Stimulated activated CD8-positive, alpha-beta memory T cell treated with anti-CD3 and anti-CD28 coated beads, Interleukin-12 subunit alpha, Interleukin-12 subunit beta, amount 100 ng/mL, for 24 hours (primary cell): ENCODE results near the gene IQCM.

Experiments
- DNase-seq: peaks from one replicate; pipeline ENCODE4 v3.0.0-alpha.2; 2020; ENCODE audit errors: extremely low read depth

IQCM gene

DNA sequence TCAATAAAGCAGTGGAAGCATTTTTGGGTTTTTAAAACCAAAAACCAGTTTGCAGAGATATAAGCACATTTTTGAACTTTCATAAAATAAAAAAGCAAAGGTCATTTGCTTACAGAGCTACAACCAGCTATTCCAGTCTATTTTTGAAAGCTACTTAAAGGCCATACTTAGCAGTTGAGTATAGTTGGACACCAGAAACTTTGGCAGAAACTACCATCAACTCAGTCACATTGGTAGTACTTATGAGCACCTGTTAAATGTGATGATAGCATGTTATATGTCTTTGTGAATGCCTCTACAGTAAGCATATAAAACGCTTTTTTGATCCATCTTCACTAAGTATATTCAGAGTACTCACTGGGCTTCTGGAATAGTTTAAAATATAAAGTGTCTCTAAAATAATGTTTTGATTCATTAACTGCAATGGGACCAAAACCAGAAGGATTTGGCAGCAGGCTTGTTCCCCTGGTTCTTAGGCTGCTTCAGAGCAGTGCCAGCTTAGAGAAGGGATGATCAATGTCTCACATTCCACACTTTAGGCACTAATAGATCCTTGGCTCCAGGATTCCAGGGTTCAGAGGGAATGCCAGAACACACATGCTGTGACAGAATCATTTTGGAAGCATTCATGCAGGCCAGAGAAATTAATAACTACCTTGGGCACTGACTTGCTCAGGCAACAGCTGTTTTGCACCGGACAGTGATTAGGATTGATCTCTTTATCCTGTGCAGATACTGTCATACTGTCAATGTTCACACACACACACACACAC is 103.9 kb downstream of the IQCM start:
- no peak for DNase-seq

DNA sequence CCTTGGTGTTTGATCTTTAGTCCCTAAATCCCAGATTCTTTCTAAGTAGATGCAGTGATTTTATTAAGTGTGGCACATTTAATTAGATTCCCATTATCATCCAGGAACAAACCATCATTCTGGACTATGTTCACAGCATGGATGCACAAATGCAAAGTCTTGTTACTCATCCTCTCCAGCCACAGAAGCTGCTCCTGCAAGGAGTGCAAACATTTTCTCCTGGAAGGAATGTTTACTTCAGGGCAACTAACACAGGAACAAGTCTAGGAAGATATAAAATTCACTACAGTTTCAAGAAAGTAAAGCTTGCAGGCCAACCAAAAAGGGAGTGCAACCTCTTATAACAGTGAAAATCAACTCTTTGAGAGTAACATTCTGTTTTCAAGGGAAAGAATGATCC is 106.0 kb downstream of the IQCM start:
- no peak for DNase-seq

DNA sequence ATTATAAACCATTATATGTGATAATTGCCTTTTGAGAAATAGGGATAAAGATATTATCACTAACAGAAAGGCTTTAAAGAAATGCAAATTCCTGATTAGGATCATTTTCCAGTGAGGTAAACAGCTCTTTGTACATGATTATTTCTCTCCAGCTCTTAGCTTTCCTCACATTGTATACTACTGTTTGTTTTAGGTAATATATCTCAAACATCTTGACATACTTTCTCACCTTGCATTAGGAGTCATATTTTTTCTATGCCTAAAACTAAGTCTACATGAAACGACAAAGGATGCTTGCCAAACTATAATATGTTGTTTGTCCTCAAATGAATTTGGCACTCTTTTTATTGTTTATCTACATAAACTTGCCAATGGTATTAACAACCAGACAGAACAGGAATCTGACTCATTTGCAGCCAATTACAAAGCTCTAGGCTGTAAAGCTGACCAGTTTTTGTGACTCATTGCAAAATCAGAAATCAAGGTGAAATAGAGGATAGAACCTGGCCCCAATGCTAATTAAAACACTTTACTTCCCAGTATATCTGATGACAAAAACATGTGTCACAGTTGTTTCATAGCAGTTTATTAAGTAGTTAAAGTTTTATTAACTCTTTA is 107.0 kb downstream of the IQCM start:
- no peak for DNase-seq

DNA sequence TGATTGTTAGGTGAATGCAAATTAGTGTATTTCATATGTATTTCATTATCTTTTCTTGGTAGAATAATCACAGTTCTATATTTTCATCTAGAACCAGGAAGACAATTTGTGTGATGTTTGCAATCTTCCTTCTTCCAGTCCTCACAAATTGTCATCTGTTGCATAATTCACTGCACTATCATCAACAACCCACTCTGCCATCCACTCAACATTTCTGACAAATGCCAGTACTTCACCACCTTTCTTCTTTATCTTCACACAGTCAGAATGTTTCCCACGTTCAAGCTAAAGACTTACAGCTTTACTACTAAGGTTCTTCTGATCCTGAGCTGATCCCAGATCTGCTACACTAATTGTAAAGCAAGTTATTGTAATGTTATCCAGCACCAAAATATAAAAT is 107.8 kb downstream of the IQCM start:
- DNase-seq = no peak

DNA sequence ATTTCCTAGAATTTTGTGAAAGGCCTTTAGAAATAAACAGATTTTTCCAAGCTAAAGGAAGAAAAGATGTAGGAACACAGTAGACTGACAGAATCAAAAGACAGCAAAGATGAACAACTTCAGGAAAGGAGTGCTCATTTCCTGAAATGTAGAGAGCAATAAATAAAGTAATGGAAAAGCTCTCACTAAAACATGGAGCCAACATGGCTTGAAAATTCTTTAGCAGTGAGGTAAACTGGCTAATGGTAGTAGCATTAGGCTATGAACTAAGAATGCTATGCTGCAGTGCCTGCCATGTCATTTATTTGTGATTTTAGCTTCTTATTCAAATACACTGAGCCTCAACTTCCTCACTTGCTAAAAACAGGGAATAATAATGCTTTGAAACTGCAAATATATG is 108.7 kb downstream of the IQCM start:
- DNase-seq = no peak

DNA sequence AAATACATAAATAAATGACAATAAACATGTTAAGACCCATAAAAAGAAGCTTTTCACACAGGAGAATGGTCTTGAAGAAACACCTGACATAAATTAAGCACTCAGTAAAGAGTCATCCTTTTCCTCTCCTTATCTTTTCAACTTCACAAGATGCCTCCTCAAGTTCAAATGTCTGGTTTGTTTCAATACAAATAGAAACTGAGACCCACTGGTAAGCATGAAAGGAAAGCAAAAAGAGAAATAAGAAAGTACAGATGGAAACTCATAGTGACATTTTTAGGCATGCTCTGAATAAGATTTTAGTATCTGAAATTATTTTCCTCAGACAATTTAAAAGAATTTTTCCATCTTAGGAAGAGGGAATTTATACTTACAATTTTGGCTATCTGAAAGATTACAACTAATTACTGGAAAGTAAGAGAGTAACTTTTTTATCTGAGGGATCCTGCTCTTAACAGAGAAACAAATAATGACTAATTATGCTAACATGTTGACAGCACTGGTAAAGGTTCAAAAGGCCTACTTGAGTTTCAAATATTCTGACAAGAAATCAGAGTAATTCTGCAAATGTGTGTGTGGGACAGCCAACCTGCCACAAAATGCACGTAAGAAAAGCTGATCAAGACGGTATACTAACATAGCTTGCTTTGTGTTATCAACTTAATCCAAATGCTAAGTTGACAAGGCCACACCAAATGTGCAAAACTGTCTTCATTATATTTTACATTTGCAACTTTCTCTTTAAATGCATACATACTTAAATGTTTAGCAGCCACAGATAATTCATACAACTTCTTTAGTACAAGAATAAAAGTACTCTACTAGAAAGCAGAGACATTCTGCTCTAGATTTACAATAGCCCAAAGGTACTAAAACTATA is 113.0 kb downstream of the IQCM start:
- DNase-seq = no peak

DNA sequence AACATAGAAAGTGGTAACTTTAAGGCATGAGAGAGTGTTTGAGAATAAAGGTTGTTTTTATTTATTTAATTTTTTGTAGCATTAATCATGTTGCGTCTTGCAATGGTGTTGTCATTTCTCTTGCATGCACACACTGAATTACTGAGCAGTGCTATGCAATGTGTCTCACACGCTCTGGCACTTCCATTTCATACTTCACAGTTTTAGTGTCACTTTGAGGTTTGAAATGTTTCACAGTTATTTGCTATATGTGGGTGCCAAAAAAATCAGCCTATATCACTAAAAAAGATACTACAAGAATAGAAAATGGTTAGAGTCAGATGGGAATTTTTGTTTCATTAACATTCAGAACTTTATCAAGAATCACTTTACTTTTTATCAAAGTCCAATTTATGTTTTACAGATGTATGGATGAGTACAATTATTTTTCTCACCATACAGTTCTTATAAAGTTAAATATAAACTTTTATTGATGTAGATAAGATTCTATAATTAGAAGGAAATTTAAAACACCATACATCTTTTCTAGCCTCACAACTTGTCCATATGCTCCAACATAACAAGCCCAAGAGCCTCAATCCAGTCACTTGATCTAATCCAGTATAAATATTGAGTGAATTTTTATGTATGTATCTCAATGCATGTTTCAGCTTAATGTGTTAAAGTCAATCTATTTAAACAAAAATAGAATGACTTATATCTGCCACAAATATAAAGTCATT is 114.0 kb downstream of the IQCM start:
- no peak for DNase-seq

DNA sequence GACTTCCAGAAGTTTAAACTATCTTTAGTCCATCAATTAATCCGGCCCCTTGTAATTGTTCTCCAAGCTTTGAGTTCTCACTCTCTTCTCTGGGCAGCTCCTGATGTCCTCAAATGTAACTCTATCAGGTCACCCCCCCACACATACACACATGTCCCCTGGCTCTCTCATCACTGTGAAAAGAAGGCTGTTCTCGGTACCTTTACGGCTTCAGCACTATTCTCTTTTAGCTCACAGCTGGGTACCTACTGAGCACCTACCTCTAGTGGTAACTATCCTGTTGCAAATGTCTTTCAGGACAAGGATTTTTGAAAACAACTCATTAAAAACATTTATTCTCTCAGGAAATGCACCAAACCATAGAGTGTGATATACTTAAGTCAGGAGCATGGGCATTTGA is 115.4 kb downstream of the IQCM start:
- no peak for DNase-seq

DNA sequence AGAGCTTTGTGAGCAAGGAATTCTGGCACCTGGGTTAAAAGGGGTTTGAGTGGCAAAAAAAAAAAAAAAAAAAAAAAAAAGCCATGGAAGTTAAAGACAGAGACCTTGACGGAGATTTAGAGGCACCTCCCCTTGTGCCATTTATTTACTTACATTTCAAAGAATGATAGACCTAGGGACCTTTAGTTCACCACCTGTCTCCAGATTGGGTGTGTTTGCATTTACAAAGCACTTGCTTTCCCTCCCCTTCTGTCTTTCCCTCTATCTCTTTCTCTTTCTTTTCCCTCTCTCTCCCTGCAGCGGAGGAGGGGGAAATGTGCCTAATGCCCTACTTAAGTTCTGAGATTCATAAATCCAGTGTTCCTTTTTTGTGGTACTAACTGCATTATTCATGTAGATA is 116.0 kb downstream of the IQCM start:
- no peak for DNase-seq

DNA sequence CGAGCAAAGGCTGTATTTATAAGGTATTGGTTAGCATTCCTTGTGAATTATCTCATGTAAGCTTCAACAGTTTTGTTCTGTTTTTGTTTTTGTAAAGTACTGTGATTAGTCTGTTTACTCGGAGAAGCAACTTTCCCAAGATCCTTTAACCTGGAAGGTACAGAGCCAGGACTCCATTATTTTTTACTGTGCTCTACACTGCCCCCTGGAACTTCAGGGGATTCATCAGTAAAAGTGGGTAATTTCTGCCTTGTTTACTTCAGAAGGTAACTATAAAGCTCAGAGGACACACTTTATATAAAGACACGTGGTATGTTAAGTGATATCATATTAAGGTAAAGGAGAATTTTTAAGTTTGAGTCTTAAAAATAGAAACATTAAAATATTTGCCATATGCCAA is 124.9 kb downstream of the IQCM start:
- DNase-seq = no peak

DNA sequence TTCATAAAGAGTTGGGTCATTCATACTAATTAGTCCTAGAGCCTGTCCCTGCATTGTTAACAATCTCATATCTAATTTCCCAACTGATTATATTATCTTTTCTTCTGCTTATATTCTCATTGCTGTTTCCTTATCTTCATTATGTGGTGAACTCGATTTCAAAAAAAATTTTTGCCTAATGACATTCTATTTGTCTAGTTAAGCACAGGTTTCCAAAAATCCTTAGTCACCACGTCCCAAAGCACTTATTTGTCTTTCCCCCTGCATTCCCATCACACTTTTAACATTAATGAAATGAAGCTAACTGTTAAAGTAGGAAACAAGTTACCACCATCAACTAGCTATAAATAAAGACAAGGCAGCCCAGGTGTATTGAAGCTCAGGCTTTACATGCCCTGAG is 131.1 kb downstream of the IQCM start:
- no peak for DNase-seq

DNA sequence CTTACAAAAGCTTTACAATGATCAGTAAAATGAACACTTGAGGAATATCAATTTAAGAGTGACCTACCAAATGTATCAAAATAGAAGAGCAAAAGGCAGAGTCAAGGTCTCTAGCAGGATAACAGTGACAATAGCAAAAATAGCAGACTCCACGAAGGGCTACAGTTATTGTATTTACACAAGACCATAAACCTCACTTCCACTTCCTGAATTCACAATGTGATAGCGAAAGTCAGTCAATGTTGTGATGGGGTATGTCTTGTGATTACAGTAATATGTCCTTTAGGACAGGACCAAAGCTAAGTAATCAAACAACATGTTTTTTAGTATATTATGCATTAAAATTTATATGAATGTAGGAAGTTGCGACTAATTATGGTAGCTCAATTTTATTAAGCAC is 139.6 kb downstream of the IQCM start:
- no peak for DNase-seq

DNA sequence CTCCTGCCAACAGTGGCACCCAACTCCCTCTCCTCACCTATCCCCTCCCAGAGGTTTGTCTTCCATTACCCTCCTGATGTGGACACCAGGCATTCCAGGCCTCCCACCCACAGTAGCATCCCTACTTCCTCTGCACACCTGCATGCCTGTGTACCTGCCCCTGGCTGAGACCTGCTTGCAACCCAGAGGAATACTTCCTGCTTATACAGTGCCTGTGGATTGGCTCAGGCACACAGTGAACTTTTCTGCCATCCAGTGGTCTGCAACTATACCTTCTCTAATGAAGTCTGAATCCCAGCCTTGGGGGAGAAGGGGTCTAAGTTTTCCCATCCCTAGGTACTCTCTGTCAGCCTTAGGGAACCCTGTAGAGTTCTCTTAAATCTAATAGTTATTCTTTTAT is 169.9 kb downstream of the IQCM start:
- no peak for DNase-seq

DNA sequence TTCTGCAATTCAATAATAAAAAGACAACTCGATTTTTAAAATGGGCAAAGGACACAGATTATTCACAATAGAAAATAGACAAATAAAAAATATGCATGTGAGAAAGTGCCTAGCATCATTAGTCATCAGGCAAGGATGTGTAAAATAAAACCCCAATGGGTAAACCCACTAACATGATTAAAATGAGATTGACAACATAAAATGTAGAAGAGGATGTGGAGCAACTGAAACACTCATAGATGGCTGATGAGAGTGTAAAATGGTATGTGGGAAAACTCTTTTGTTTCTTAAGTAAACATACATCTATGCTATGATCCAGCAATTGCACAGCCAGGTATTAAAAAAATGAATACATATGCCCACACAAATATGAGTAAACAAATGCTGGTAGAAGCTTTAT is 177.6 kb downstream of the IQCM start:
- DNase-seq = no peak

DNA sequence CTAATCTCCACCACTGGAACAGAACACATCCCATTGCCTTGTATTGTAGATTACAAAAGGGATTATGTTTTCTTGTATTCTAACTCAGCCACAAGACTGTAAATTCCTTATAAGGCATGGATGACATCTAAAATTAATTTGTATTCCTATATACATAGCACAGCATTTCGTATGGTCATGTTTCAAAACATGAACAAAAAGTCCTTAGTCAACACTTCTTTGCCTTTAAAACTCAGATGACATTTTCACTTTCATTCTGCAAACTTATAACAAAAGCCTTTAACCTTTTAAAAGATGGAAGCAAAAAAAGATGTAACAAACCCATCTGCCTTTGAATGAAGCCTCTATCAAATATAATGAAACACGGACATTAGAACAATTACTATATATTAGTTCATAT is 181.3 kb downstream of the IQCM start:
- no peak for DNase-seq

DNA sequence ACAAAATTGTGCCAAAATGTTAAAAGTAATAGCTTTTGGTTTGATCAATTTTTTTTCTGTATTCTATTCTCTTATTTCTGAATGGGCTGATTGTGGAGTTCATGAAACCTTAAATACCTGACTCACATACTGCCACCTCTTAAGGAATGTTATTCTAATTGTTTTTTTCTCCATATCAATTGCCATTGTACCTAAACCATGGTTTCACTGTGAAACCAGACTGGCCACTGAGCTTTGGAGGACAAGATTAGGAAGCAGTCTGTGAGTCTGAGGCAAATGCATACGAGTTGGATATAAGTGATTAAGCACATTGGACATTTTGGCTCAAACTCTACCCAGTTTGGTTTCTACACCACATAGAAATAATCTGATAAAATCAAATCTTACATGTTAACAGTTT is 184.0 kb downstream of the IQCM start:
- no peak for DNase-seq

DNA sequence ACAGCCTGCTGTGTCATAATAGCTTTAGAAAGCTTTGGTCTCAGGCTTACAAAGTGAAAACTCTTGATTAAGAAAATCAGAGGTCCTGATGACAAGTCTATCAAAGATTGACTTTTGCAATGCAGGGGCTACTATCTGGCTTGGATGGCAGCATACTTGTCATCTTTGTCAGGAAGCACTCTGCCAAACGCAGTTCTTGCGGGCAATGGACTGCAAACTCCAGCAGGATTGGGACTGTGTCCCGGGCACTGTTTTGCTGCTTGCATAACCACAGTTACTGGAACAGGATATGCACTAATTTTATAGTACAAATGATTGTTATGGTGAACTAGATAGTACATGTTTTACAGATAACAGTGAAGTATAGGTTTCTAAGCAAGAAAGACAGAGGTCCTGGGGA is 185.6 kb downstream of the IQCM start:
- no peak for DNase-seq

DNA sequence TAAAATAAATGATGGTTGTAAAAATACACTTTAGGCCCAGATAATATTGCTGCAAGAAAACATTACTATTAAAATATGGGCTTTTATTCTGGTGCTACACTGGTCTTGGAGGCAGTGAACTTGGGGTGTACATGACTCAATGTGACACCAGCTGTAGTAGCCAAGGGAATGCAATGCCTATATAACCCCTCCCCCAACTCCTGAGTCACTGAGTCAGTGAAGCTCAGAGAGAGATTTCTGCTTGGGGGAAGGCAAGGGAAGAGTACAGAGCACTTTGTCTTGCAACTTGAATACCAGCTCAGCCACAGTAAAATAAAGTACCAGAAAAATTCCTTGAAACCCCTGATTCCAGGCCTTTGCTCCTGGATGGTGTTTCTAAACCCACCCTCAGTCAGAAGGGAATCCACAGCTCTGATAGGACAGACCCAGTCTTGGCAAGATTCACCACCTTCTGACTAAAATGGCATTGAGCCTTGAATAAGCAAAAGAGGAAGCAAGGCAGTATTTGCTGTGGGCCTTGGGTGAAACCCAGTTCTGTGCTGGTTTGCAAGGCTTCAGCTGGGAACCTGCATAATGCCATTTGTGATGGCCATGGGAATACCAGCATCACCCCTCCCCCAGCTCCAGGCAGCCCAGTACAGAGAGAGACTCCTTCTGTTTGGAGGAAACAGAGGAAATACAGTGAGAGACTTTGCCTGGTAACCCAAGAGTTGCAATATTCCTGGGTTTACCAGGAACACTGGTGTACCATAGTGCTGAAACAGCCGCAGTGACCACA is 209.9 kb downstream of the IQCM start:
- no peak for DNase-seq

DNA sequence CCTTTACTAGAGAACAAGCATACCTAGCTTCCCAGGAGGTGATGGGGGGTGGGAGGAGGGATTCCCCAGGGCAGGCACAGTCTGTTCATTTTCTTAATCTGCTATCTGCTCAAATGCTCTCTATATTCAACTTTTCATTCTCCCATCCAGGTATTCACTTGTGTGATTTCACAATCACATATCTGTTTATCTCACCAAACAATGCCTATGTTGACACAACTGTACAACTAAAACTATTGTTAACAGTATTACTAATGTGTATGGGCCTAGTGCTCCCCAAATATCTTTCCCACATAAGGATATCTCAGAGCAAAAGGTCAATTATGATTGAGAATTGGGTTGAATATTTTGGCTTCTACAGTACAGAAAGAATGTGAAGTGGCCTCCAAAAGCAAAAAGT is 210.8 kb downstream of the IQCM start:
- no peak for DNase-seq

DNA sequence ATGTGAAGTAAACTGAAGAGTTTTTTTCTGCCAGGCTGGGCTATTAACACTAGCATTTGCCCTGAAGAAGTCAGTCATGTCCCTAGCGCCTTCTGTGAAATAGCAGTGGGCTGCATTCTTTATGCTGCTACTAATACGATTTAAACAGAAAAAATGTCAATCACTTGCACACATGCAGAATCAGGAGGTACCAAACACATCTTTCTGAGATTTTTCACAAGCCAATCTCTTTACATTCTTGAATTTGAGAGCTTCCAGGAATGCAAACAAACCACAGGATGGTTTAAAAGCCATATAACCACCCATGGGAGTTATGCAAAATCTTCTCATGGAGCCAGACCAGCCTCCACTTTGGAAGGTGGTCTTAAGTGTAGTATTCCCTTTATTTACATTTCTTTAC is 220.1 kb downstream of the IQCM start:
- DNase-seq = no peak

DNA sequence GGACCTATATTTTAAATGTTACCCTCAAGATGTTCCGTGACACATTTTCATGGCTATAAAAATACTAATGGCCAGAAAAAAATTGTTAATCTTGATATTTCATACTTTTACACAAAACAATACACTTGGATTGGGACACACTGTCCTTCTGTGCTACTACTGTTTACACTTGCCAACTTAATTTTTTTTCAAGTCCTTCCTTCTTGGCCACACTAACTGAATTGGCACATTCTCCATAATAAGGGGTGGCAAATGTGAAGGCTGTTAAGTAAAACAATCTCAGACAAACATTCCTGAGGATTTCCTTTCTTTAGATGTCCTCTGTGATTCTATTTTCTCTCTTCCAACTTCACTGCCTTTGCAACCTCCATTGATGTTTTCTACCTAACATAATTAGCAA is 225.8 kb downstream of the IQCM start:
- DNase-seq = no peak
